IMR-90 (cell line): Measurements from ENCODE around the gene EXOG.

Experiments used
- CTCF ChIP-seq: conservative IDR thresholded peaks from 2 replicates; pipeline ENCODE4 v1.5.1; 2012; ENCODE audit warnings: mild to moderate bottlenecking, low read depth, low read length, improper control_type of control experiment
- POLR2A ChIP-seq: IDR thresholded peaks from 2 replicates; pipeline ENCODE4 v1.6.1; 2012; ENCODE audit warnings: mild to moderate bottlenecking, low read depth, low read length
- RAD21 ChIP-seq: IDR thresholded peaks from 2 replicates; pipeline ENCODE4 v1.6.1; 2012; ENCODE audit warnings: low read length, improper control_type of control experiment

GRCh38 chr3:38480930-38481329 is 15.2 kb upstream of the EXOG start:
- TF ChIP-seq RAD21 (no peak), POLR2A (no peak), CTCF (no peak)
